SK-N-SH treated with all-trans-retinoic acid at 6 μM for 48 hours (cell line): ENCODE measurements around the gene NCK2.

Source experiments
- ATAC-seq: fragments of 200-7000 bp; cut with Tn5 transposase; 3 replicates; pipeline ENCODE4 v1.9.1; 2020; ENCODE audit warnings: mild to moderate bottlenecking, moderate library complexity
- ARNTL ChIP-seq: fragments of 450-650 bp; formaldehyde crosslinking; IDR thresholded peaks from 2 replicates; pipeline ENCODE4 v1.5.0; 2020; ENCODE audit warnings: low read depth, mild to moderate bottlenecking, moderate library complexity, borderline replicate concordance
- BACH2 ChIP-seq: fragments of 250-450 bp; sonication (Bioruptor Pico); IDR thresholded peaks from 2 replicates; pipeline ENCODE4 v1.9.0; 2021; ENCODE audit warnings: mild to moderate bottlenecking, borderline replicate concordance
- CREB5 ChIP-seq: fragments of 250-450 bp; sonication (Bioruptor Pico); IDR thresholded peaks from 2 replicates; pipeline ENCODE4 v1.5.1; 2020; ENCODE audit warnings: low read depth, mild to moderate bottlenecking, moderate library complexity
- CSDC2 ChIP-seq: fragments of 250-450 bp; sonication (Bioruptor Pico); IDR thresholded peaks from 2 replicates; pipeline ENCODE4 v1.5.0; 2020; ENCODE audit warnings: mild to moderate bottlenecking, moderate library complexity
- ISL1 ChIP-seq: fragments of 250-450 bp; sonication (Bioruptor Pico); IDR thresholded peaks from 2 replicates; pipeline ENCODE4 v2.1.2; 2022; ENCODE audit warnings: mild to moderate bottlenecking, moderate library complexity
- PATZ1 ChIP-seq: fragments of 250-450 bp; sonication (Bioruptor Pico); IDR thresholded peaks from 2 replicates; pipeline ENCODE4 v1.8.0; 2020; ENCODE audit warnings: mild to moderate bottlenecking, moderate library complexity, borderline replicate concordance
- PPARA ChIP-seq: fragments of 250-450 bp; sonication (Bioruptor Pico); IDR thresholded peaks from 2 replicates; pipeline ENCODE4 v1.5.0; 2020; ENCODE audit warnings: mild to moderate bottlenecking, borderline replicate concordance
- RARB ChIP-seq: fragments of 250-450 bp; sonication (Bioruptor Pico); IDR thresholded peaks from 2 replicates; pipeline ENCODE4 v1.8.0; 2021; ENCODE audit warnings: mild to moderate bottlenecking, moderate library complexity
- SNAI2 ChIP-seq: fragments of 250-450 bp; sonication (Bioruptor Pico); IDR thresholded peaks from 2 replicates; pipeline ENCODE4 v1.5.0; 2020; ENCODE audit warnings: mild to moderate bottlenecking, moderate library complexity
- TCF4 ChIP-seq: fragments of 250-450 bp; sonication (Bioruptor Pico); IDR thresholded peaks from 2 replicates; pipeline ENCODE4 v1.8.0; 2021; ENCODE audit warnings: mild to moderate bottlenecking, moderate library complexity, borderline replicate concordance
- TOX ChIP-seq: fragments of 250-450 bp; sonication (Bioruptor Pico); IDR thresholded peaks from 2 replicates; pipeline ENCODE4 v1.8.0; 2021; ENCODE audit warnings: mild to moderate bottlenecking, moderate library complexity, borderline replicate concordance
- TSHZ2 ChIP-seq: fragments of 250-450 bp; sonication (Bioruptor Pico); IDR thresholded peaks from 2 replicates; pipeline ENCODE4 v1.5.0; 2020; ENCODE audit warnings: mild to moderate bottlenecking, moderate library complexity
- ZC3H10 ChIP-seq: fragments of 250-450 bp; sonication (Bioruptor Pico); IDR thresholded peaks from 2 replicates; pipeline ENCODE4 v1.5.1; 2021; ENCODE audit warnings: mild to moderate bottlenecking, moderate library complexity
- ZFP3 ChIP-seq: fragments of 250-450 bp; sonication (Bioruptor Pico); IDR thresholded peaks from 2 replicates; pipeline ENCODE4 v1.5.0; 2020; ENCODE audit warnings: mild to moderate bottlenecking, moderate library complexity
- ZFP30 ChIP-seq: fragments of 450-650 bp; formaldehyde crosslinking; IDR thresholded peaks from 2 replicates; pipeline ENCODE4 v1.5.0; 2022; ENCODE audit warnings: mild to moderate bottlenecking, moderate library complexity
- ZNF565 ChIP-seq: fragments of 450-650 bp; formaldehyde crosslinking; conservative IDR thresholded peaks from 2 replicates; pipeline ENCODE4 v1.5.0; 2020; ENCODE audit warnings: low read depth, mild to moderate bottlenecking, moderate library complexity
- ZNF70 ChIP-seq: fragments of 450-650 bp; formaldehyde crosslinking; IDR thresholded peaks from 2 replicates; pipeline ENCODE4 v1.5.0; 2020; ENCODE audit warnings: mild to moderate bottlenecking, moderate library complexity
- ZNF8 ChIP-seq: fragments of 450-650 bp; formaldehyde crosslinking; IDR thresholded peaks from 2 replicates; pipeline ENCODE4 v1.5.0; 2020; ENCODE audit warnings: mild to moderate bottlenecking, moderate library complexity
- TF ChIP-seq, protein P1 (sequence below): fragments of 250-450 bp; sonication (Bioruptor Pico); IDR thresholded peaks from 2 replicates; pipeline ENCODE4 v1.8.0; 2021; ENCODE audit warnings: low read depth, mild to moderate bottlenecking, moderate library complexity, borderline replicate concordance
- TF ChIP-seq, protein P2 (sequence below): fragments of 250-450 bp; sonication (Bioruptor Pico); IDR thresholded peaks from 2 replicates; pipeline ENCODE4 v1.5.1; 2021; ENCODE audit warnings: mild to moderate bottlenecking, moderate library complexity

The NCK2 gene

DNA sequence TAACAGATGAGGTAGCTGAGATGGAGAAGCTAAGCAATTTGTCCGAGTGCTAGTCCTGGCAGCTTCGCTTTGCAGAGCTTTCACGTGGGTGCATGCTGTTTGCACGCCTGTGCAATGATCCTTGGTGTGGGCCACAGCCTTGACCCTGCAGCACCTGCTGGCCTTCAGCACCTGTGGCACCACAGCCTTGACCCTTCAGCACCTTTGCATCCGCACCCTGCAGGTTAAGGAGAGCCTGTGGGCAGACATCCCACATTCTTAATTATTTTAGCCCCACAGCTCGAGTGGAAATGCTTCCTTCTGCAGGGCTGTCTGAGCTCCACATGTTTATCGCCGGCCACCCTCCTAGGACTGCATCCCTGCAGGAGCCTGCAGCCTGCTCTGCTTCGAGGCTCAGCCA lies 19.3 kb downstream of the NCK2 start:
- ATAC-seq: no peak
- TF ChIP-seq BACH2 (CRISPR knock-in tag): no peak
- TF ChIP-seq SNAI2: no peak
- TF ChIP-seq, protein P1, sequence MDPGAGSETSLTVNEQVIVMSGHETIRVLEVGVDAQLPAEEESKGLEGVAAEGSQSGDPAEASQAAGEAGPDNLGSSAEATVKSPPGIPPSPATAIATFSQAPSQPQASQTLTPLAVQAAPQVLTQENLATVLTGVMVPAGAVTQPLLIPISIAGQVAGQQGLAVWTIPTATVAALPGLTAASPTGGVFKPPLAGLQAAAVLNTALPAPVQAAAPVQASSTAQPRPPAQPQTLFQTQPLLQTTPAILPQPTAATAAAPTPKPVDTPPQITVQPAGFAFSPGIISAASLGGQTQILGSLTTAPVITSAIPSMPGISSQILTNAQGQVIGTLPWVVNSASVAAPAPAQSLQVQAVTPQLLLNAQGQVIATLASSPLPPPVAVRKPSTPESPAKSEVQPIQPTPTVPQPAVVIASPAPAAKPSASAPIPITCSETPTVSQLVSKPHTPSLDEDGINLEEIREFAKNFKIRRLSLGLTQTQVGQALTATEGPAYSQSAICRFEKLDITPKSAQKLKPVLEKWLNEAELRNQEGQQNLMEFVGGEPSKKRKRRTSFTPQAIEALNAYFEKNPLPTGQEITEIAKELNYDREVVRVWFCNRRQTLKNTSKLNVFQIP (CRISPR knock-in tag): no peak
- no peak for TF ChIP-seq ZC3H10
- no peak for TF ChIP-seq CREB5 (CRISPR knock-in tag)
- no peak for TF ChIP-seq TSHZ2 (CRISPR knock-in tag)
- no peak for TF ChIP-seq CSDC2 (CRISPR knock-in tag)
- no peak for TF ChIP-seq ISL1 (CRISPR knock-in tag)
- TF ChIP-seq ZNF70 (CRISPR knock-in tag): no peak
- no peak for TF ChIP-seq RARB (CRISPR knock-in tag)
- no peak for TF ChIP-seq PATZ1 (CRISPR knock-in tag)
- TF ChIP-seq, protein P2, sequence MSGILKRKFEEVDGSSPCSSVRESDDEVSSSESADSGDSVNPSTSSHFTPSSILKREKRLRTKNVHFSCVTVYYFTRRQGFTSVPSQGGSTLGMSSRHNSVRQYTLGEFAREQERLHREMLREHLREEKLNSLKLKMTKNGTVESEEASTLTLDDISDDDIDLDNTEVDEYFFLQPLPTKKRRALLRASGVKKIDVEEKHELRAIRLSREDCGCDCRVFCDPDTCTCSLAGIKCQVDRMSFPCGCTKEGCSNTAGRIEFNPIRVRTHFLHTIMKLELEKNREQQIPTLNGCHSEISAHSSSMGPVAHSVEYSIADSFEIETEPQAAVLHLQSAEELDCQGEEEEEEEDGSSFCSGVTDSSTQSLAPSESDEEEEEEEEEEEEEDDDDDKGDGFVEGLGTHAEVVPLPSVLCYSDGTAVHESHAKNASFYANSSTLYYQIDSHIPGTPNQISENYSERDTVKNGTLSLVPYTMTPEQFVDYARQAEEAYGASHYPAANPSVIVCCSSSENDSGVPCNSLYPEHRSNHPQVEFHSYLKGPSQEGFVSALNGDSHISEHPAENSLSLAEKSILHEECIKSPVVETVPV (CRISPR knock-in tag): no peak
- TF ChIP-seq TOX: no peak
- TF ChIP-seq ZFP3: no peak
- TF ChIP-seq ZFP30 (CRISPR knock-in tag): no peak
- TF ChIP-seq TCF4 (CRISPR knock-in tag): no peak
- no peak for TF ChIP-seq ARNTL (CRISPR knock-in tag)

GRCh38 chr2:105765415-105766299 lies 20.9 kb downstream of the NCK2 start:
- no peak for ATAC-seq
- no peak for TF ChIP-seq ZFP30 (CRISPR knock-in tag)
- TF ChIP-seq ZNF70 (CRISPR knock-in tag): no peak
- TF ChIP-seq, protein P1 (CRISPR knock-in tag): no peak
- TF ChIP-seq RARB (CRISPR knock-in tag): no peak
- no peak for TF ChIP-seq CSDC2 (CRISPR knock-in tag)
- TF ChIP-seq, protein P2 (CRISPR knock-in tag): no peak
- TF ChIP-seq ZNF565: no peak
- TF ChIP-seq PATZ1 (CRISPR knock-in tag): no peak
- TF ChIP-seq ZNF8 (CRISPR knock-in tag): no peak
- no peak for TF ChIP-seq PPARA (CRISPR knock-in tag)
